Hematopoietic multipotent progenitor cell treated with erythropoietin and hydrocortisone succinate and interleukin-3 and kit ligand, for 4 days (in vitro differentiated cells): ENCODE results near the gene PLEKHA6.
A peak's percentile ranks its signal among the peaks of the same experiment; 100 is the strongest.

ENCODE experiments used
- DNase-seq: peaks from one replicate; pipeline ENCODE4 v3.0.0-alpha.2; 2015

The PLEKHA6 gene

GRCh38 chr1:204307334-204307883 lies 52.3 kb downstream of the PLEKHA6 start:
- no peak for DNase-seq

GRCh38 chr1:204306076-204306475 lies 53.7 kb downstream of the PLEKHA6 start:
- DNase-seq = no peak

DNA sequence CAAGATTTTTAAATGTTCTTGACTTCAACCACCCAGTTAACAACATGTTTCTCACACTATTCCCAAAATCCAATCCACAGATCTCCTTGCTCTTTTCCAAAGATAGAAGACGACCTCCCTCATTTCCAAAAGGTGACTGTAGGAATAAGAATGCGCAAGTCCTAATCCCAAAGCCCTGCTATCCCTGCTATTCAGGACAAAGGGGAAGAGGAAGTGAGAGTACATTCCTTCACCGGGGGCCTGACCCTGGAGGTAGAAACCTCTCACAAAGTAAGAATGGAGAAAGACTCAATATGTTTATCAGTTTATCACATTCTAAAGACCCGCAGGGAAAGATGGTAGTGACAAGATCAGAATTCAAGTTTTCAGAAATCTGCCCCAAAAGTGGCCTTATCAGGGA lies 55.7 kb downstream of the PLEKHA6 start:
- DNase-seq = no peak

GRCh38 chr1:204302769-204303168 lies 57.0 kb downstream of the PLEKHA6 start:
- no peak for DNase-seq

DNA sequence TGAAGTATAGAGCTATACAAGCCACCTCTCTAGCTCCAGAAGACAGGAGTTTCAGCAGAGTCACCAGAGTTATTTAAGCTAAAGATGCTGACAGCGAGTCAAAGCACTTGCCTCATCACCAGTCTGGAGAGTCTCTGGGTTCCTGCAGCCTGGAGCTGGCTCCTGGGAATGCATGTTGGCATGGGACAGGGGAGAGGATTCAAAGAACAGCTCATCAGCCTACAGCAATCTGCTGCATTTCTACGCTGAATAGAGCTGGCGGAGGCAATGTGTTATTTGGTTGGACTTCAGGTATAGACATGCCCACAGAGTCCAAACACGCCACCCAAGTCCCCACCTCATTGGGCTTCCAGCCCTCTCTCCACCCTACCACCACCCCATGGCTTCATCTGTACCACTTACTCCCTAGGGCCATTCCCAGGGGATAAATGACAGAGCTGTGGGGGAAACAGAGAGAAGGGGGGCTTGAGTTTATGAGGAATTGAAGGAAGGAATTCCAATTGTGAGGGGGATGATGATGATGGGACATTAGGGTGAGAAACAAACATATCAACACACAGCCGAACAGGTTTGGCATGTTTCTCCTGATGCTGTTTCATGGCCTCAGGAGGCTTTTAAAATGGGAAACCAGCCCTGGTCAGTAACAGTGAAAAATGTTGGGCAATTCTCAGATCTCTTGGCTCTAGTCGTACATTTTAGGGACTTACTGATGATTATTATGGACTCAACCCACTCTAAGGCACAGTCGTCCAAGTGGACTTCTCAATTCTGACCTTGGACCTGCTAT lies 58.4 kb downstream of the PLEKHA6 start:
- DNase-seq = no peak

DNA sequence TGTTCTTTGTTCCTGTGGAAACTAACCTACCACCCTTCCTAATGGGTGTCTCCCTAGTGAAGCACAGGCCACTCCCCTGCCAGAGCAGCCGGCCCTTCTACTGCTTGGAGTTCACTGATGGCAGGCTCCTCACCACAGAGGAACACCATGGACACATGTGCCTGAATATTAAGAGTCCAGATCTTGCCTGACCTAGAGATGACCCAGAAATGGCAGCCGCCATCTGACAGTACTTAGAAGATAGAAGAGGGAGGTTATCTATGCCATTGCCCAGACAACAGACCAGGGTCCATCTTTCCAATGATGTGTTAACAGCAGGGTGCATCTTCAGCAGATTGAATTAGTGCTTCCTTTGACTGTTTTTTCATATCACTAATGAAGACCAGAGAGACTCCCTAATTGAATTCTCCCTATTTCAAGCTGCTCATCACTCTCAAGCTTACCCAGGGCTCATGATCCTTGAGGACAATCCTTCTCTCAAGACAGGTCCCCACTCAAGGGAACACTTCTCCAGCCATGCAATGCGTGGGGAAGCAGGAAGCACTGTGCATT lies 59.8 kb downstream of the PLEKHA6 start:
- no peak for DNase-seq

DNA sequence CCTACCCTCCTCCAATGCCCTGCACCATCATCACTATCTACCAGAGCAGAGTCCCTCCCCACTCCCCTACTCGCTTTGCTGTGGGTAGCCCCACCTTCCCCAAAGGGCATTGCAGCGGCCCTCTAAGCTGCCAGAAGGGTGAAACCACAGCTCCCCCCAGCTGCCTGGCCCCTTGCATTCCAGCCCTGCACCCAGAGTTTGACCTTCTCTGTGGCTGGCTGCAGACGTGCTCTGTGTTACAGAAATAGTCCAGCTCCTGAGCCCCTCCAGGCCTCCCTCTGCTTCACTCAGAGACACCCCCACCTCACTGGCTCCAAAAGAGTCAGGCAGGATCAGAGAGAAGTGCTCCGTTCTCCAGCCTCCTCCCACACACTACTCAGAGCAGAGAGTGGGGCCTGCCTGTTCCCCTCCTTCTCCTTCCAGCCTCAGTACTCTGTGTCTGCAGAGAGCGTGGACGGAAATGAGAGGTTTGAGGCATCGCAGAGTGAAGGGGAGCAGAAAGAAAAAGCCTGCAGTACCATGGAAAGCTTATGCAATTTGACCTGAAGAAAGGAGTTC lies 63.2 kb downstream of the PLEKHA6 start:
- peak; percentile 82 for DNase-seq

GRCh38 chr1:204295671-204296070 lies 64.1 kb downstream of the PLEKHA6 start:
- no peak for DNase-seq

DNA sequence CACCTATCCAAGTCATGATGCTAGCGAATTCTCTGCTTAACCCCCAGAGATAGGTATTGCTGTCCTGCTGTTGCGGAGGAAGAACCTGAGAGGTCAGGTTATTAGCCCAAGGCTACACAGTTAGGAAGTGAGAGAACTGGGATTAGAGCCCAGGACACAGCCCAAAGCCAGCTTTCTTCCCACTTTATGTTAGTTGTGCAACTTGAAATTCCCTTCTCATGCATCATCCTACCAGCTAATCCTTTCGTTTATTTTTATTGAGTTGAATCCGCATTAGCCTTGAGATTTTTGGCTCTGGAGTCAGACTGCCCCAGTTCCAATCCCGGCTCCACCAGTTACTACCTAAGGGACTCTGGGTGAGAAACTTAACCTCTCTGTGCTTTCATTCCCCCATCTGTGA lies 65.4 kb downstream of the PLEKHA6 start:
- no peak for DNase-seq

GRCh38 chr1:204293605-204294337 lies 66.0 kb downstream of the PLEKHA6 start:
- no peak for DNase-seq

- DNase-seq = no peak
These were observed 67.0 kb downstream of the PLEKHA6 start for GRCh38 chr1:204292740-204293139.

- DNase-seq = peak; percentile 89
These were observed 70.4 kb downstream of the PLEKHA6 start for GRCh38 chr1:204289280-204289679.

GRCh38 chr1:204288021-204288588 lies 71.6 kb downstream of the PLEKHA6 start:
- DNase-seq = peak; percentile 62

- peak; percentile 52 for DNase-seq
These were observed 72.2 kb downstream of the PLEKHA6 start for GRCh38 chr1:204287466-204287891.

GRCh38 chr1:204286831-204287421 lies 72.8 kb downstream of the PLEKHA6 start:
- DNase-seq = peak; percentile 91

- DNase-seq = no peak
These were observed 73.4 kb downstream of the PLEKHA6 start for GRCh38 chr1:204286315-204286714.

- DNase-seq = no peak
These were observed 74.1 kb downstream of the PLEKHA6 start for GRCh38 chr1:204285436-204286305.

DNA sequence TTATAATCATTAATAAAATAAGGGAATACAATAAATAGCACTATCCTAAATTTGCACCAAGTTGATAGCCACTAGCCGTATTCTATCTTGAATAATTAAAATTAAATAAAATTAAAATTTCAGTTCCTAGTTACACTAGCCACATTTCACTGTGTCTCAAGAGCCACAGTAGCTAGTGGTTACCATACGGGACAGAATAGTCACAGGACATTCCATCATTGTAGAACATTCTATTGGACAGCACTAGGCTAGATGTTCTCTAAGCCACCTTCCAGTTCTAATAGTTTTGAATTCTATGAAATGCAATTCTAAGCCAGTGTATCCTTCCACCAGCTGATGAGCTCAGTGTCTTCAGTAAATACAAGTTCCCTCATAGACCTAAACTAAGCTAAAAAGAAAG lies 74.8 kb downstream of the PLEKHA6 start:
- DNase-seq = no peak

DNA sequence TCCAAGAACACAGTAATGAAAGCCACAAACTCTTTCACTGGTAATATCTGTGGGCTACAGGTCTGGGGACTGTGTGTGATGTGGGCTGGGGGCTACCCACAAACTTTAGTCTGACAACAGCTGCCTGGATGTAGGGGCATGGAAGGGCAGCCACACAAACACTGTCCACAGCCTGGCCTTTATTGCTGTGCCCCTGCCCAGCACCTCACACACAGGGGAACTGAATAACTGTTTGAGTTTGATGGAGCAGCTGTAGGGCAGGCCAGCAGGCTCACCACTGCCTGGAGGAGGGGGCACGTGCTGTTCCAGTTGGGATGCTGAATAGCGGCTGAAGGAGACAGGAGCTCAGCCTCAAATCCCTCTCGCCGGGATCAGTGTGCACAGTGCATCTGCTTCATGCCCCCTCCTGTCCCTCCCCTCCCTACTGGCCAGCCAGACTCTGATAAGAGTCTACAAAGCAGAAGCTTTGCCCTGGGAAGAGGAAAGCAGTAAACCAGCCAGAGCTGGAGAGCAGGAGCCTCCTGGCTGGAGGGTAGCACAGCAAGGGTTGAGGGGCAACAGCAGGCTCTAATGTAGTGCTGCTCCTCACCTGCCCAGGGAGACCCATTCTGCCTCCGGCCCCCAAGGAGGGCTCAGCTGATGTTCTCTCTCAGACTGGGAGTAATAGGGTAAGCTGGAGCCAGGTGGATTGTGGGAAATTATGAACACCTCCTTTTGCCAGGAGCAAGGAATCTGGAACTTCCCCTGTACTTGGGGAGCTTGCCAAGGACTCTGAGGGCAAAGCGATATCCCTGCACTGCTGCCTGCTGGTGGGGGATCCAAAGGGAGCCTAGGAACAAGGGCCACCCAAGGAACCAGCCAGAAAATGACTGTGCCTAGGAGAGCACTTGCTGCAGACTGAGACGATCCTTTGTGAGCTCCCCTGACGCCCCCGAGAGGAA lies 75.7 kb downstream of the PLEKHA6 start:
- peak; percentile 44 for DNase-seq

DNA sequence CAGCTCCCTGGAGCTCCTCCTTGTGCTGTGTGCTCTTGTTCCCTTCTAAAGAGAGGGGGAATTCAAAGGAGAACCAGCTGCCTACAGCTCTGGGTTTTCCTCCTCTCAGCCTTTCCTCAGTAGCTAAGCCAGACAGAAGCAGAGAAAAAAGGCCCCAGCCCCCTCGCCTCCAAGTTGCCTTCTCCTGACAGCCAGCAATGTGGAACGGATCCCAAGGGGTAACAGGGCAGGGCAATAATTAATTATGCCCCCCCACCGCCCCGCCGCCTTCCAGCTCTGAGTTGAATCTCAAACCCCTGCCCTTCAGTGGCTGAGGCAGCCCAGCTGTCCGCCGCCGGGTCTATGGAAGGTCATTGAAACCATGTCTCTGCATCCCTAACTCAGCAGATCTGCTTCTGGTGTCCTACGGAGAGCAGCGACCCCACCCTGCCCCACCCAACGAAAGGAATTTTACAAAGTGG lies 76.9 kb downstream of the PLEKHA6 start:
- no peak for DNase-seq
